GM03348 (cell line): ENCODE measurements around the gene KCNK7.

Source experiments
- DNase-seq: peaks from one replicate; pipeline ENCODE4 v3.0.0; 2012; ENCODE audit warnings: low spot score

Gene KCNK7

DNA sequence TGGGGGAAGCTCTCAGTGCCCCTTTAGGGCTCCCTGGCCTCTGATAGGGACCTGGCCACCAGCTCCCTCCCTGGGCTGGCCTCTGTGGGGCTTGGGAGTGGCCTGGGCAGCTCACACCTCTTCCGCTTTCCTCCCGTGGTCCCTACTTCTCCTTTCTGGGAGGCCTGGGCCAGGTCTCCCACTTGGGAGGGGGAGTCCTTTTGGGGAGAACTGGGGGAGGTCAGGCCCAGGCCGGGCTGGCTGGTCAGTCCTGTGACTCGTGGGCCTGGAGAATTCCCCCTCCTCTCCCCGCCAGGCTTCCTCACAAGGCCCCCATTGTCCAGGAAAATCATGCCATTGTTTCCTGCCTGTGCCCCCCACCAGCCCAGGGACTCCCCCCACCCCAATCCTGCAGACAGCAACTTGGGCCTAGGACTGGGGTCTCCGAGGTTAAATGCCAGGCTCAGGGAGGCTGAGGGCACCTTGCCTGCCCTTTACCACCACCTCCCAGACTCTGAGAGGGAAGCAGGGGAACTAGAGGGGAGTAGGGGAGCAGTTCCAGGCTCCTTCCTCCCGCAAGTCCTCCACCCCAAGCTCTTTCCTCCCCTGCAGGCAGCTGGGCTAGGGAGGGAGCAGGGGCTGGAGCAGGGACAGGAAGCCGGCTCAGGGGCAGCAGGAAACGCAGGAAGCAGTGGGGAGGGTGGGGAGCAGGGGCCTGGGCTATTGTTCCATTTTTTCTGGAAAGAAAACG lies 15.6 kb upstream of the KCNK7 start:
- no peak for DNase-seq

DNA sequence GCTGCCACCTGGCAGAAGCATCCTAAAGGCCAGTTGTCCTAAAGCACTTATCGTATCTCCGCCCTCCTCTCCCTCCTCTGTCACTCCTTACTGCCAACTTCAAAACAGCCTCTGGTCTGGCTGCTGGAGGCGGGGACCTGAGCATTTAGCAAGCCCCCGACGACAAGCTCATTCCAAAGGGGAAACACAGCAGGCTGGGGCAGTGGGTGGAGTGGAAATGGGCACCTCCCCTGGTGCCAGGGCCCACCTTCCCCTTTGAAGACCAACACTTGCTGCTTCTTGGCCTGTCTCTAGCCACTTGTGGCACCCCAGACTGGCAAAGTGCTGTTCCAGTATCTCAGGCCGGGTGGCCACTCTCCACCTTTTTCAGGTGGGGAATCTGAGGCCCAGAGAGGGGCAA lies 14.8 kb upstream of the KCNK7 start:
- no peak for DNase-seq

DNA sequence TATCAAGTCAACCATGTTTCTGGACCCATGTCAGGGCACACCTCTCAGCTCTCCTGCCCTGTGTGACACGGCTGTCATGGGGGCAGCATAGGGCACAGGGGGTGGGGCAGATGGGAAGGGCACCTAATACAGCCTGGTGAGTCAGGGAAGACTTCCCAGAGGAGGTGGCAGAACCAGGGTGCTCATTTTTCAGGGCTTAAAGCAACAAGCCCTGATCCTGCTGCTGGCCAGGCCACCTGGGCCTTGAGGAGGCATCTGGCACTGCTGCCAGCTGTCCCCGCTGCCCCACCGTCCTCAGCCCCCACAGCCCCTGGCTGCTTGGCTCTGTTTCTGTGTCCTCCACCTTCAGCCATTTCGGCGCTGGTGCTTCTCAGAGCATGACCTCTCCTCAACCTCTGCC lies 14.1 kb upstream of the KCNK7 start:
- DNase-seq, result no peak

DNA sequence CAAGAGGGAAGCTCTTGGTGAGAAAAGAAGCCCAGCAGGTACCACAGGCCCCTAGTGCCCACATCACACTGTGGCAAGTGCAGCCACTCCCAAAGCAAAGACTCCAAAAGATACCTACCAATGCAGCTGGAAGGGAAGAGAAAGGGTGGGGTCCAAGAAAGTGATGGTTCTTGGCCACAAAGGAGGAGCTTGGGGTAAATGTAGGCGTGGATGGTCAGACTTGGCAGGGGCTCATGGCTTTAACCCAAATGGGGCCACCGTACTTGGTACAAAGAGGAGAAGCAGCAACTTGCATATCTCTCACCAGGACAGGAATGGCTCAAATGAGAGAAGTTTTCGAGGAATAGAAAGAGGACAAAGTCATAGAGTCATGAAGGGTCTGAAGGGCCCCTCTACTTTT lies 13.6 kb upstream of the KCNK7 start:
- DNase-seq, result no peak

DNA sequence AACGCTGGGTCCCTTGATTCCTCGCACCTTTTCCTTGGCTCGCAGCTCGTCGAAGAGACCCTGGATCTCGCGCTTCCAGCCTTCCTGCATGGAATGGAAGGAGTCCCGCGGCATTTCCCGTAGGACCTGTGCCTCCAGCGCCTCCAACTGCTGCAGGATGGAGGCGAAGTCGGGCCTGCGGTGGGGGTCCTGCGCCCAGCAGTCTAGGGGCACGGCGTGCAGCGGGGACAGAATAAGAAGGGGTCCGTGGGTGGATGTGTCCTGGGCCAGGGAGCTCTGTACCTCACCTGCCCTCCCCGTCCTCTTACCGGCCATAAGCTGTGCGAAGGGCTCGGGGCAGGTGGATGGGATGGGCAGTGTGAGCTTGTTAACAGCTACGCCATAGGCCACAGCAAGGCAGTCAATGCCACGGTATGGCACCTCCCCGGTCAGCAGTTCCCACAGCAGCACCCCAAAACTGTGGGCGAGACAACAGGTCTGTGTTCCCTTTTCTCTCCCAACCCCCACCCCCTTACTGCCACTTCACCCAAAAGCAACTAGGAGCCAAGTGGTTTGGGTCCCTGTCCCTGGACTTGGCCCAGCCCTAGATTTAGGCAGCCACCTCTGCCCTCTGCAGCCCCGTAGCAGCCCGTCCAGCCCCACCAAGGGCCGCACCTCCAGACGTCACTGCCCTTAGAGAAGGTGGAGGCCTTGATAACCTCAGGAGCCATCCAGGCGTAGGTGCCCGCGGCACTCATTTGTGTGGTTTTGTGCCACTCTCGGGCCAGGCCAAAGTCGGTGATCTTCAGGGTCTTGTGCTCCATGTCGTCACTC lies 12.2 kb upstream of the KCNK7 start:
- DNase-seq, result no peak

GRCh38 chr11:65606876-65607613 lies 11.4 kb upstream of the KCNK7 start:
- DNase-seq, result peak; percentile 99

DNA sequence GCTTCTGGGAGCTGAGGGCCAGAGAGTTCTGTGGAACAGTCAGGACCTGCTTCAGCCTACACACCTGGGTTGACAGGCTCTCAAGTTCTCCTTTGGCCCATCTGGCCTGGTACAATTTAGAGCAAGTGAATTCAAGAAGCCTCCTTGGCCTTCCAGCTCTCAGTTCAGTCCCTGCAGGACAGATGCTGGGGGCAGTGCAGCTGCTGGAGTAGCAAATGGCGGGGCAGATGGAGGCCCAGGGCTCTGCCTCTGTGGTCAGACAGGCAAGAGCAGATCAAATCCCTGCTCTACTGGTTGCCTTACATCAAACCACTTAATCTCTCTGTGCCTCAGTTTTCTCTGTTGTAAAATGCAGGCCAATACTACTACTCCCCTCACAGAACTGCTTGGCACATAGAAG lies 8.7 kb upstream of the KCNK7 start:
- no peak for DNase-seq

- no peak for DNase-seq
These were observed 4.3 kb upstream of the KCNK7 start for GRCh38 chr11:65599955-65600246.

DNA sequence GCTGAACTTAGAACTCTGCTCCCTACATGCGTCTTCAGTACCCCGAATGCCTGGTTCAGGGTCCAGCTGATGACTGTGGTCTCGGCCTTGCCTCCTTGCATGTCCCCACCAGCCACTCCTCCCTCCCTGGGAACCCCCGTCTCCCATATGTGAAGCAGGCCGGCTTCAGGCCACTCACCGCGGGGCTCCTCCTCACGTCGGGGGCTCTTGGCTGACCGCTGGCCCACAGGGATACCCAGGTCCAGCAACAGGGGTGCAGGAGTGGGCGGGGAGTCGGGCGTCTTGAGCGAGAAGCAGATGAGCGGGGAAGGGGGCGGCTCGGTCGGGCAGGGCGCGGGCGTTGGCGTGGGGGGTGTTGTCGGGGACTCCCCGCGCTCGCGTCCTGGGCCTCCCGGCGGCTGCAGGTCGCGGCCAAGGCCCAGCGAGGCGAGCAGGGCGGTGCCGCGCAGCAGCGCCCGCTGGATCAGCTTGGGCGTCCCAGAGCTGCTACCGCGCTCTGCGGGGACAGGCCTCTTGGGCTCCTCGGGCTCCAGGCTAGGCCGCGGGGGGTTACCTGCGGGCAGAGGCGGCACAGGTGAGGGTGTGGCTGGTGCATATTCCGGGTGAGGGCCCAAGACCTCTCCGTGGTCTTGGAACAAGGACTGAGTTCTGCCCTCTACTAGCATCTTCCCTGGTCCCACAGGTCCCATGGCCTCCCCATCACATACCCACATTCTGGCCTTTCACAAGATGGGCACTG lies 3.8 kb upstream of the KCNK7 start:
- no peak for DNase-seq

GRCh38 chr11:65598258-65598699 lies 2.7 kb upstream of the KCNK7 start:
- no peak for DNase-seq

GRCh38 chr11:65596520-65596919 lies 920 bp upstream of the KCNK7 start:
- no peak for DNase-seq

GRCh38 chr11:65595131-65595530 lies 469 bp downstream of the KCNK7 start:
- DNase-seq, result no peak

DNA sequence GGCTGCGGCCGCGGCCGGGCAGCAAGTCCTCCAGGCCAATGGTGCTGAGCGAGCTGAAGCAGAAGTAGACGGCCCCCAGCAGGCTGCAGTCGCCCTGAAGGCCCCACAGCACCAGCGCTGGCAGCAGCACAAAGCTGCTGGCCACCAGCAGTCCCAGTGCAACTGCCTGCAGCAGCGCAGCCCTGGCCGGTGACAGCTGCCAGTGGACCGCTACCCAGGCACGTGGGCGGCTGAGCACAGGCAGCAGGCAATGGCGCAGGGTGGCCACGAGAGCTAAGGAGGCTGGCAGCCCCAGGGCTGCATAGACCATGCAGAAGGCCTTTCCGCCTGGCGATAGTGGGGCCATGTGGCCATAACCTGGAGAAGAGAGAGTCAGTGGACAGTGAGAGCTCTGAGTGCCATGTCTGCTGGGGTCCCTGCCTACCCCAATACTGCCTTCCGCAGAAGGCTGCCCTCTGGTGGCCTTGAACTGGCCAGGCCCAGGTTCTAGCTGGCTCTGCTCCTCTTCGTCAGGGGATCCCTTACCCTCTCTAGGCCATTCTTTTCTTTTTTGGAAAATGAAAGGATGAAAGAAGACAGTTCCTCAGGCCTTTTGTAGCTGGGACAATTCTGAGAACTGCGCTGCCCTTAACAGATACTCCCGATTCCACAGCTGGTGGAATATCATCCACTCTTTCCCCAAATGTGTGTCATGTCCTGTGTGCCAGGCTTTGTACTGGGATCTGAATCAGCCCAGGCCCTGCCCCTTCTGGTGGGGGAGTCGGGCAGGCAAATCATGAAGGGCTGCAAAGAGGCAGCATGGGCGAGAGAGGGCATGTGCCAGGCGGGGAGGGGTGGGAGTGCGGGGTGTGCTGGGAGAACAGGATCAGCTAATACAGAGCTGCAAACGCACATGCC lies 1.8 kb downstream of the KCNK7 start:
- DNase-seq, result peak; percentile 70

- DNase-seq, result no peak
These were observed 2.6 kb downstream of the KCNK7 start for GRCh38 chr11:65592858-65593517.

- DNase-seq, result no peak
These were observed 3.4 kb downstream of the KCNK7 start for GRCh38 chr11:65591939-65592857.

GRCh38 chr11:65590240-65590738 lies 5.3 kb downstream of the KCNK7 start:
- no peak for DNase-seq

GRCh38 chr11:65589444-65590239 lies 6.0 kb downstream of the KCNK7 start:
- no peak for DNase-seq

- no peak for DNase-seq
These were observed 7.2 kb downstream of the KCNK7 start for GRCh38 chr11:65588199-65589054.
